ENCODE measurements around the gene FLNA.

FLNA gene

DNA sequence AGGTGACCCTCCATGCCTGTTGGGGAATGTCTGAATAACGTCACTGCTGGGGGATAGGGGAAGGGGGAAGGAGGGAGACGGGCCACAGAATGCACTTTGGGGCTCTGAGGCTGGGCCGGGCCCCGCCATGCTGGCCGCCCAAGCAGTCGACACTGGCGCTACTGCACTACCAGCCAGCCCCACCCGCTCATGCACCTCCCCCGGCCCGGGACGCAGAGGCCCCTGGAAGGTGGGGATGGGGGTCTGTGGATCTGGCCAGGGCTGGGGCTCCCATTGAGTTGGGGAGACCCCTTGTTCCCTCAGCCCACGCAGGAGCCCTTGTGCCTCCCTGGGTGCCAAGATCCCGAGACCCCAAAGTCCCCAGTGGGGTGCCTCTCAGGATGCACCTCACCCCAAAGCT is 17.8 kb downstream of the FLNA start:
- no peak for DNase-seq (ENCODE audit: low read depth)
- H3K4me3 ChIP-seq (ENCODE audit: control insufficient read depth, low read depth, low read length): no peak overlapping the region
- TF ChIP-seq, protein P1, sequence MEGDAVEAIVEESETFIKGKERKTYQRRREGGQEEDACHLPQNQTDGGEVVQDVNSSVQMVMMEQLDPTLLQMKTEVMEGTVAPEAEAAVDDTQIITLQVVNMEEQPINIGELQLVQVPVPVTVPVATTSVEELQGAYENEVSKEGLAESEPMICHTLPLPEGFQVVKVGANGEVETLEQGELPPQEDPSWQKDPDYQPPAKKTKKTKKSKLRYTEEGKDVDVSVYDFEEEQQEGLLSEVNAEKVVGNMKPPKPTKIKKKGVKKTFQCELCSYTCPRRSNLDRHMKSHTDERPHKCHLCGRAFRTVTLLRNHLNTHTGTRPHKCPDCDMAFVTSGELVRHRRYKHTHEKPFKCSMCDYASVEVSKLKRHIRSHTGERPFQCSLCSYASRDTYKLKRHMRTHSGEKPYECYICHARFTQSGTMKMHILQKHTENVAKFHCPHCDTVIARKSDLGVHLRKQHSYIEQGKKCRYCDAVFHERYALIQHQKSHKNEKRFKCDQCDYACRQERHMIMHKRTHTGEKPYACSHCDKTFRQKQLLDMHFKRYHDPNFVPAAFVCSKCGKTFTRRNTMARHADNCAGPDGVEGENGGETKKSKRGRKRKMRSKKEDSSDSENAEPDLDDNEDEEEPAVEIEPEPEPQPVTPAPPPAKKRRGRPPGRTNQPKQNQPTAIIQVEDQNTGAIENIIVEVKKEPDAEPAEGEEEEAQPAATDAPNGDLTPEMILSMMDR (conservative IDR thresholded peaks at IDR 0.05; ENCODE audit: control insufficient read depth, insufficient read depth, low read depth, low read length): no peak

DNA sequence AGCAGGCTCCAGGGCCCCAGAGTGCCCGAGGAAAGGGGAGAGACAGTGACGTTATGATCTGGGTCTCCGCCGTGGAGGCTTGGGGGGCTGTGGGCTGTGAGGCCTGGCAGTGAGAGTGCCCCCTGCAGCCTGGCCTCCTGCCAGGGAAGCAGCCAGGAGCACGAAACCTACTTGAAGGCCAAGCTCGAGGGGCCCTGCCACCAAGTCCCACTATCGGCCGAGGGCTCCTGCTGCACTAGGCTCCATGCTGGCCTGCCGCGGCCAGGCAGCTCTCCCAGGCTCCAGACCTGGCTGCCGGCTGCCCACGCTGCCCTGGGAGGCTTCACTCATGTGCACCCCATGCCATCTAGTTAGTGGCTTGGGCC is 18.7 kb downstream of the FLNA start:
- no peak for DNase-seq (ENCODE audit: low read depth)
- TF ChIP-seq, protein P1 (conservative IDR thresholded peaks at IDR 0.05; ENCODE audit: control insufficient read depth, insufficient read depth, low read depth, low read length): no peak
- no peak overlapping the region for H3K4me3 ChIP-seq (ENCODE audit: control insufficient read depth, low read depth, low read length)

DNA sequence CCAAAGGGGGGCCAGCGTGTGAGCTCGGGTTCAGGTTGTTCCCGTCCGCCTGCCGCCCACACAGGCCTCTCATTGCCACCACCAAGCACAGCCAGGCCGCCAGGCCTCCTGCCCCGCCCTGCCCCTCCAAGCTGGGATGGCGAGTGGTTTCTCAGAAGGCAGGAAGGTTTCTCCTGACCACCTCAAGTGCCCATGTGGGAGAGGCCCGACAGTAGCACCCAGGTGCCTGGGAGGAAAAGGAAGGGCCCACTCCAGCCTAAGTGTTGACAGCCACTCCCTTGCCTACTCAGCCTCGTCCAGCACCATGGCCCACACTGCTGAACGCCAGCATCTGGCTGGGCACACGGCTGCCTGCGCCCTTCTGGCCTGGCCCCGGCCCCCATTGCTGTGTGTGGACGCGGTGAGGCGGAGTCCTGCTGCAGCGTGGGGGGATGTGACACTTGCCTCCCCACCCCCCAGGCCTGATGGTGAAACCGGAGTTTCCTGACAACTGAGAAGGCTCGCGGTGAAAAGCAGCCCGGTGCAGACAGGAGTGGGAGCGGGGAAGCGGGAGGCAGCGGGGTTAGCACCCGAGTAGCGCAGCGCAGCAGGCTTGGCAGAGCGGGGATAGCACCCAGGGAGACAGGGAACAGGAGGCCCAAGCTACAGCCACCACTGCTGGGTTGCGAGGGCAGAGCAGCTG is 19.2 kb downstream of the FLNA start:
- no peak for DNase-seq (ENCODE audit: low read depth)
- TF ChIP-seq, protein P1 (conservative IDR thresholded peaks at IDR 0.05; ENCODE audit: control insufficient read depth, insufficient read depth, low read depth, low read length): no peak
- no peak overlapping the region for H3K4me3 ChIP-seq (ENCODE audit: control insufficient read depth, low read depth, low read length)

DNA sequence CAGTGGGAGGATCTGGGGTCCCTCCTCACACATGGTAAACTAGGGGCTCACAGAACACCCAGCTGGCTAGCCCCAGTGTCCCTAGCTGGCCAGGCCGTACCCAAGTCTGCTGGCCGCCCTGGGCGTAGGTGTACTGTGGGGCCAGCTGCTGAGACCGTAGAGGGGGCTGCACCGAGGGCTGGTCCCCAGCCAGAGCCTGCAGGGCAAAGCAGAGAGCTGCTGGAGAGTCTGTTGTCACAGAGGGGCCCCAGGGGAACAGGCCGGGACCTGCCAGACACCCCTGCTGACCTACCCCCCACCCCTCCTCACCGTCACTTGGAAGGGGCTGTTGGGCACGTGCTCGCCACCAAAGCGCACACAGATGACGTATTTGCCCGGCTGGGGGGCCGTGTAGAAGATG is 19.9 kb downstream of the FLNA start:
- TF ChIP-seq, protein P1 (conservative IDR thresholded peaks at IDR 0.05; ENCODE audit: control insufficient read depth, insufficient read depth, low read depth, low read length): no peak
- DNase-seq (ENCODE audit: low read depth): no peak
- H3K4me3 ChIP-seq (ENCODE audit: control insufficient read depth, low read depth, low read length): no peak overlapping the region

DNA sequence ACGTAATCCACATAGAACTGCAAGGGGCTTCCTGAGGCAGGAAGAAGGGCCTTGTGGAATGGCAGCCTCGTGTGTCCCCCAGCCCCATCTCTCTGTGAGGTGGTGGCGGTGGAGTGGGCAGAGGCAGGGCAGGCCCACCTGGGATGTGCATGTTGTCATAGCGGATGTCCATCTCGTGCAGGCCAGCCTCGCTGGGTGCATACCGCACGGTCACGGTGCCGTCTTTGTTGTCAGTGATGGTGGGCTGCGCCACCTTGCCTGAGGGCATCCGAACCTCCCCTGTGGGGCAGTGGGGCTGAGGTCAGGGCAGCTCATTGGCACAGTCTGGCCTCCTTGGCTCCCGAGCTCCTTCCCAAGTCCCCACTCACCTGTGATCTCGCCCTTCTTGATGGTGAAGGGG is 20.4 kb downstream of the FLNA start:
- TF ChIP-seq, protein P1 (conservative IDR thresholded peaks at IDR 0.05; ENCODE audit: control insufficient read depth, insufficient read depth, low read depth, low read length): no peak
- no peak for DNase-seq (ENCODE audit: low read depth)
- H3K4me3 ChIP-seq (ENCODE audit: control insufficient read depth, low read depth, low read length): no peak overlapping the region

DNA sequence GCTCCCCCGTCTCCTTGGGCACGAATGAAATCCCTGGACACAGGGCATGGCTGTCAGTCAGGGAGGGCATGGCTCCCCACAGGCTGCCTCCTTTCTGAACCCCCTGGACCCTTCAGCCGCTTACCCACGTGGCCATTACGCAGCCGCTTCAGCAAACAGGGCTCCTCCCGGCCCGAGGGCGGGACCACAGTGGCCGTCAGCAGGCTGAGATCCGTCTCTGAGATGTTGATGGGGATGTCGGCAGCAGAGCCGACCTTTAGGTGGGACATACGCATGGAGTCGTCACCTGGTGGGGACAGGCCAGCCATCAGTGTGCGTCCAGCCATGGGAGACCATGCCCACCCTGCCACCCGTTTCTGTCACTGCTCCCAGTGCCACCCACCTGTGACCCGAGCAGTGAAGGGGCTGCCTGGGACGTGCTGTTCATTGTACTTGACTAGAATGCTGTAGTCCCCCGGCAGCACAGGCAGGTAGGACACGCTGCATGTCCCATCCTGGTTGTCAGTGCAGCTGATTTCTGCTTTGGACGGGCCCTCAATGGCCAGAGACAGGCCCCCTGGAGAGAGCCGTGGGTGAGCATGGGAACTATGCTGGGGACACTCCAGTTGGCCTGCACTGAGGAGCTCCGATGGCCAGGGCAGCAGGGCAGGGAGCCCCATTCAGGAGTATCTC is 21.1 kb downstream of the FLNA start:
- DNase-seq (ENCODE audit: low read depth): no peak
- no peak overlapping the region for H3K4me3 ChIP-seq (ENCODE audit: control insufficient read depth, low read depth, low read length)
- TF ChIP-seq, protein P1 (conservative IDR thresholded peaks at IDR 0.05; ENCODE audit: control insufficient read depth, insufficient read depth, low read depth, low read length): no peak
